HUES6 (cell line): ENCODE data around the gene USH2A.

Experiments used
- H3K27ac ChIP-seq: 2 replicates; pipeline ENCODE4 v1.7.0; 2013; ENCODE audit warnings: low read depth, mild to moderate bottlenecking, low read length, inconsistent platforms
- H3K27me3 ChIP-seq: 2 replicates; pipeline ENCODE4 v1.6.1; 2013; ENCODE audit warnings: low read length; ENCODE audit not compliant: control insufficient read depth, insufficient read depth
- H3K36me3 ChIP-seq: 2 replicates; pipeline ENCODE4 v1.6.1; 2013; ENCODE audit warnings: low read length; ENCODE audit not compliant: control insufficient read depth, insufficient read depth
- H3K4me1 ChIP-seq: 2 replicates; pipeline ENCODE4 v1.6.1; 2013; ENCODE audit warnings: low read length; ENCODE audit not compliant: control insufficient read depth, insufficient read depth
- H3K4me3 ChIP-seq: 2 replicates; pipeline ENCODE4 v1.5.1; 2013; ENCODE audit warnings: low read depth, low read length
- H3K9ac ChIP-seq: one replicate; pipeline ENCODE4 v1.6.1; 2013; ENCODE audit warnings: mild to moderate bottlenecking, low read length
- H3K9me3 ChIP-seq: 2 replicates; pipeline ENCODE4 v1.6.1; 2013; ENCODE audit warnings: low read depth, low read length; ENCODE audit not compliant: control insufficient read depth, insufficient read depth

The USH2A gene

GRCh38 chr1:215728169-215728568 lies 695.1 kb downstream of the USH2A start:
- H3K4me3 ChIP-seq, result no peak overlapping the region
- no peaks in the 10 kb centered on the region for H3K4me1 ChIP-seq
- H3K36me3 ChIP-seq, result no peaks in the 10 kb centered on the region
- no peaks in the 10 kb centered on the region for H3K27me3 ChIP-seq
- H3K9ac ChIP-seq, result no peak overlapping the region
- no peaks in the 10 kb centered on the region for H3K9me3 ChIP-seq
- no peak overlapping the region for H3K27ac ChIP-seq

- no peaks in the 10 kb centered on the region for H3K27me3 ChIP-seq
- H3K9me3 ChIP-seq, result no peaks in the 10 kb centered on the region
- H3K36me3 ChIP-seq, result no peaks in the 10 kb centered on the region
- no peak overlapping the region for H3K9ac ChIP-seq
- H3K4me1 ChIP-seq, result no peaks in the 10 kb centered on the region
- no peak overlapping the region for H3K27ac ChIP-seq
- H3K4me3 ChIP-seq, result no peak overlapping the region
Measured at GRCh38 chr1:215720126-215720525, 703.1 kb downstream of the USH2A start.

- Histone ChIP-seq H3K9me3 (no peaks in the 10 kb centered on the region), H3K9ac (no peak overlapping the region), H3K36me3 (no peaks in the 10 kb centered on the region), H3K4me3 (no peak overlapping the region), H3K27me3 (no peaks in the 10 kb centered on the region), H3K4me1 (no peaks in the 10 kb centered on the region), H3K27ac (no peak overlapping the region)
Measured at GRCh38 chr1:215719552-215719951, 703.7 kb downstream of the USH2A start.

- no peaks in the 10 kb centered on the region for H3K4me1 ChIP-seq
- no peaks in the 10 kb centered on the region for H3K36me3 ChIP-seq
- H3K27me3 ChIP-seq, result no peaks in the 10 kb centered on the region
- H3K9me3 ChIP-seq, result no peaks in the 10 kb centered on the region
- H3K9ac ChIP-seq, result no peak overlapping the region
- H3K4me3 ChIP-seq, result no peak overlapping the region
- no peak overlapping the region for H3K27ac ChIP-seq
Measured at GRCh38 chr1:215718575-215719287, 704.5 kb downstream of the USH2A start.

- H3K27me3 ChIP-seq, result no peaks in the 10 kb centered on the region
- H3K4me3 ChIP-seq, result no peak overlapping the region
- H3K27ac ChIP-seq, result no peak overlapping the region
- H3K36me3 ChIP-seq, result no peaks in the 10 kb centered on the region
- H3K4me1 ChIP-seq, result no peaks in the 10 kb centered on the region
- no peak overlapping the region for H3K9ac ChIP-seq
- no peaks in the 10 kb centered on the region for H3K9me3 ChIP-seq
Measured at GRCh38 chr1:215717677-215718426, 705.4 kb downstream of the USH2A start.

GRCh38 chr1:215710899-215711225 lies 712.4 kb downstream of the USH2A start:
- Histone ChIP-seq H3K36me3 (no peaks in the 10 kb centered on the region), H3K27me3 (no peaks in the 10 kb centered on the region), H3K27ac (no peak overlapping the region), H3K9me3 (no peaks in the 10 kb centered on the region), H3K9ac (no peak overlapping the region), H3K4me3 (no peak overlapping the region), H3K4me1 (no peaks in the 10 kb centered on the region)

GRCh38 chr1:215710036-215710898 lies 713.0 kb downstream of the USH2A start:
- Histone ChIP-seq H3K27me3 (no peaks in the 10 kb centered on the region), H3K27ac (no peak overlapping the region), H3K9me3 (no peaks in the 10 kb centered on the region), H3K4me1 (no peaks in the 10 kb centered on the region), H3K36me3 (no peaks in the 10 kb centered on the region), H3K9ac (no peak overlapping the region), H3K4me3 (no peak overlapping the region)

GRCh38 chr1:215704089-215704860 lies 719.0 kb downstream of the USH2A start:
- no peak overlapping the region for H3K9ac ChIP-seq
- H3K27ac ChIP-seq, result no peak overlapping the region
- H3K4me1 ChIP-seq, result no peaks in the 10 kb centered on the region
- no peak overlapping the region for H3K4me3 ChIP-seq
- no peaks in the 10 kb centered on the region for H3K27me3 ChIP-seq
- no peaks in the 10 kb centered on the region for H3K36me3 ChIP-seq
- H3K9me3 ChIP-seq, result no peaks in the 10 kb centered on the region

GRCh38 chr1:215682232-215682631 lies 741.0 kb downstream of the USH2A start:
- H3K27me3 ChIP-seq, result no peaks in the 10 kb centered on the region
- no peaks in the 10 kb centered on the region for H3K9me3 ChIP-seq
- no peak overlapping the region for H3K27ac ChIP-seq
- H3K4me3 ChIP-seq, result no peak overlapping the region
- H3K36me3 ChIP-seq, result no peaks in the 10 kb centered on the region
- H3K4me1 ChIP-seq, result peaks cover 5% of the 10 kb centered on the region; the same call in 1 of the 2 replicates
- no peak overlapping the region for H3K9ac ChIP-seq

- Histone ChIP-seq H3K9ac (no peak overlapping the region), H3K4me1 (peaks cover 5% of the 10 kb centered on the region; the same call in 1 of the 2 replicates), H3K27ac (no peak overlapping the region), H3K9me3 (no peaks in the 10 kb centered on the region), H3K27me3 (no peaks in the 10 kb centered on the region), H3K4me3 (no peak overlapping the region), H3K36me3 (no peaks in the 10 kb centered on the region)
Measured at GRCh38 chr1:215681041-215681440, 742.2 kb downstream of the USH2A start.
